Gastrocnemius medialis (tissue), 4 donors: ENCODE data around the gene DNAJB4. TPM values are rescaled to one million over a fixed set of nuclear protein-coding genes. Genes with fewer than 3 reads are reported as not detected.
A peak's percentile ranks its signal among the peaks of the same experiment; 100 is the strongest.
"Not testable (repeated sequence)": the region's sequence is repeated elsewhere in the genome, so short reads cannot be mapped to it uniquely, and the experiment has no call there.

Experiments
- ATAC-seq, 2 donors: fragments of 150-250 bp; one replicate each; pipeline ENCODE4 v1.9.1; 2016
- DNase-seq, 2 donors: peaks; one replicate each; pipeline ENCODE4 v3.0.0-alpha.2; 2019
- H3K27ac ChIP-seq, 4 donors: fragments of 200-600 bp; sonication (generic); 1 replicate in 1 of 4; 2 replicates in 3 of 4; pipeline ENCODE4 v1.5.1; 2016 to 2018; ENCODE audit warnings: mild to moderate bottlenecking in 2 of 4, moderate library complexity in 1 of 4
- H3K27me3 ChIP-seq, 3 donors: fragments of 200-600 bp; sonication (generic) in 2 of 3; 1 replicate in 1 of 3; 2 replicates in 2 of 3; pipeline versions ENCODE4 v1.5.1 to v1.6.0; 2016 to 2019; ENCODE audit warnings: mild to moderate bottlenecking in 1 of 3, moderate library complexity in 1 of 3
- H3K36me3 ChIP-seq, 2 donors: fragments of 200-600 bp; sonication (generic) in 1 of 2; one replicate each; pipeline ENCODE4 v1.5.1; 2017 to 2018
- H3K4me1 ChIP-seq, 2 donors: fragments of 200-600 bp; sonication (generic) in 1 of 2; one replicate each; pipeline ENCODE4 v1.5.1; 2016 to 2017; ENCODE audit warnings: mild to moderate bottlenecking in 2 of 2
- H3K4me3 ChIP-seq, 4 donors: fragments of 200-600 bp; sonication (generic) in 3 of 4; 1 replicate in 1 of 4; 2 replicates in 3 of 4; pipeline ENCODE4 v1.5.1; 2016 to 2019; ENCODE audit warnings: mild to moderate bottlenecking in 2 of 4
- H3K9me3 ChIP-seq, 3 donors: fragments of 200-600 bp; sonication (generic) in 2 of 3; 1 replicate in 1 of 3; 2 replicates in 2 of 3; pipeline ENCODE4 v1.5.1; 2016 to 2019
- POLR2A ChIP-seq, 2 donors: fragments of 450-650 bp; IDR thresholded peaks; one replicate each; pipeline ENCODE4 v1.6.1; 2017; ENCODE audit warnings: antibody characterized with exemption in 2 of 2, mild to moderate bottlenecking in 2 of 2, moderate library complexity in 2 of 2
- in situ Hi-C, 4 donors: fragments of 200-750 bp; cut with MboI; loops; one replicate each; pipeline versions ENCODE4 v1.15.0 to v1.8.0; 2017; ENCODE audit warnings: low sequenced_read_pairs in 4 of 4
- intact Hi-C: fragments of 100-400 bp; cut with DNase I; formaldehyde crosslinking; loops from one replicate; pipeline ENCODE4 v1.15.1; 2023; ENCODE audit warnings: low total_unique reads
- total RNA-seq, 4 donors: library from RNA; depleted of rRNA; stranded (reverse); fragments of >200 nt; gene quantifications; one replicate each; pipeline versions ENCODE4 v1.1.0 to v1.2.3, GENCODE V29; 2016
- TF ChIP-seq, protein P1 (sequence below), 5 experiments: fragments of 450-650 bp in 3 of 5; fragments of 200-600 bp in 2 of 5; sonication (generic) in 2 of 5; IDR thresholded peaks in 4 of 5; conservative IDR thresholded peaks in 1 of 5; 1 replicate in 4 of 5; 2 replicates in 1 of 5; pipeline ENCODE4 v1.5.1; 2016 to 2019; ENCODE audit warnings: antibody characterized with exemption in 5 of 5, mild to moderate bottlenecking in 3 of 5, moderate library complexity in 3 of 5

The DNAJB4 gene
- total RNA-seq, 4 donors from 2014 or later = 35.6 to 84.9 (median 45.3) TPM

DNA sequence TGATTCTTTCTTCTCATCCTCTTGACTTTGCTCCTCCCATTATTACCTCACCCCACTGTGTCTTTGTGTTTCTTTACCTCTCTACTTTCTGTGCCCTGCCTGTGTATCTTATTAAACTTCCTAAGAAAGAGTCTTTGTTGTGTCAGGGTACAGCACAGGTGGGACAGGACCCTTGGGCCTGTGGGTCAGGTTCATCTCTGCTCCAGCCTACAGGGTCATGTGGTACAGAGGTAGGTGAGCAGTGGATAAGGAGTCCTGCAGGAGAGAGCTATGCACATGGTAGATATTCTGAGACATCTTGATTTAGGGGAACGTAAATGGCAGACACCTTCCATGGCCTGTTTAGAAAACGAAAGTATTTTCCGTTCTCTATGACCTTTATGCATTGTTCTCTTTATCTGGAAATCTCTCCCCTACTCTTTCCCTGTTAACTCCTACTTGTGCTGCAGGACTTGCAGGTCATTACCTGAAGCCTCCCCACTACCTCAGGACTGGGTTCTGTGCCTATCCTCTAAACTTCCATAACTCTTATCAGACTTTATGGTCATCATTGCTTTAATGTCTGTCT is 50.9 kb downstream of the DNAJB4 start:
- H3K4me3 ChIP-seq = no peak overlapping the region
- peak overlapping the region in 2 of 4 donors; percentile 44 to 58 for H3K27ac ChIP-seq

DNA sequence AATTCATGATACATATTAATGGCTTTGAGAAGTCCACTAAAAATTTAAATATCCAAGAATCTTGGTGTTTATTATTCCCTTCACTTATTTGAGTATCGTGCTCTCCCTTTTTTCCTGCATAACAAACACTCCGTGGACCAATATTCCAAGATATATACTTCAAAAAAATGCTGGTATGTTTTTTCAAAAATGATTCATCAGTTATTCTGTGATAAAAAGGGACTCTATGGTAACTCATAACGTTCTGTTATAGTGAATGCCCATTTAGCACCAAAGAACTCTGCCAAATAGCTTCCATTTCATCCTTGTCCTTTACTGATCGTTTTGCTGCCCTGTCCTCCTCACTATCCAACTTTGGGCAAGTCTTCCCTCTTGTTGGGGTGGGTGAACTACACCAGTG is 53.9 kb downstream of the DNAJB4 start:
- ATAC-seq (no peak), DNase-seq (no peak)
- H3K36me3 ChIP-seq = no peaks in the 10 kb centered on the region
- no peaks in the 10 kb centered on the region for H3K27me3 ChIP-seq
- no peaks in the 10 kb centered on the region for H3K9me3 ChIP-seq
- TF ChIP-seq POLR2A (IDR thresholded peaks at IDR 0.05) = no peak
- TF ChIP-seq, protein P1, sequence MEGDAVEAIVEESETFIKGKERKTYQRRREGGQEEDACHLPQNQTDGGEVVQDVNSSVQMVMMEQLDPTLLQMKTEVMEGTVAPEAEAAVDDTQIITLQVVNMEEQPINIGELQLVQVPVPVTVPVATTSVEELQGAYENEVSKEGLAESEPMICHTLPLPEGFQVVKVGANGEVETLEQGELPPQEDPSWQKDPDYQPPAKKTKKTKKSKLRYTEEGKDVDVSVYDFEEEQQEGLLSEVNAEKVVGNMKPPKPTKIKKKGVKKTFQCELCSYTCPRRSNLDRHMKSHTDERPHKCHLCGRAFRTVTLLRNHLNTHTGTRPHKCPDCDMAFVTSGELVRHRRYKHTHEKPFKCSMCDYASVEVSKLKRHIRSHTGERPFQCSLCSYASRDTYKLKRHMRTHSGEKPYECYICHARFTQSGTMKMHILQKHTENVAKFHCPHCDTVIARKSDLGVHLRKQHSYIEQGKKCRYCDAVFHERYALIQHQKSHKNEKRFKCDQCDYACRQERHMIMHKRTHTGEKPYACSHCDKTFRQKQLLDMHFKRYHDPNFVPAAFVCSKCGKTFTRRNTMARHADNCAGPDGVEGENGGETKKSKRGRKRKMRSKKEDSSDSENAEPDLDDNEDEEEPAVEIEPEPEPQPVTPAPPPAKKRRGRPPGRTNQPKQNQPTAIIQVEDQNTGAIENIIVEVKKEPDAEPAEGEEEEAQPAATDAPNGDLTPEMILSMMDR (IDR thresholded peaks at IDR 0.05 in 4 of 5, conservative IDR thresholded peaks at IDR 0.05 in 1 of 5) = no peak
- in situ Hi-C loops = no loop called here
- peaks cover 21 to 23% of the 10 kb centered on the region in 2 donors for H3K4me1 ChIP-seq
- intact Hi-C loops = no loop called here
- H3K27ac ChIP-seq = no peak overlapping the region
- no peak overlapping the region for H3K4me3 ChIP-seq

More for the DNA sequence above, 50.9 kb downstream of the DNAJB4 start:
- Histone ChIP-seq H3K9me3 (no peaks in the 10 kb centered on the region), H3K36me3 (no peaks in the 10 kb centered on the region), H3K27me3 (no peaks in the 10 kb centered on the region), H3K4me1 (peaks cover 14 to 18% of the 10 kb centered on the region in 2 donors)
- intact Hi-C loops = no loop called here
- DNase-seq (no peak), ATAC-seq (no peak)
- in situ Hi-C loops = no loop called here
- TF ChIP-seq, protein P1 (IDR thresholded peaks at IDR 0.05 in 4 of 5, conservative IDR thresholded peaks at IDR 0.05 in 1 of 5) = no peak
- TF ChIP-seq POLR2A (IDR thresholded peaks at IDR 0.05) = no peak

DNA sequence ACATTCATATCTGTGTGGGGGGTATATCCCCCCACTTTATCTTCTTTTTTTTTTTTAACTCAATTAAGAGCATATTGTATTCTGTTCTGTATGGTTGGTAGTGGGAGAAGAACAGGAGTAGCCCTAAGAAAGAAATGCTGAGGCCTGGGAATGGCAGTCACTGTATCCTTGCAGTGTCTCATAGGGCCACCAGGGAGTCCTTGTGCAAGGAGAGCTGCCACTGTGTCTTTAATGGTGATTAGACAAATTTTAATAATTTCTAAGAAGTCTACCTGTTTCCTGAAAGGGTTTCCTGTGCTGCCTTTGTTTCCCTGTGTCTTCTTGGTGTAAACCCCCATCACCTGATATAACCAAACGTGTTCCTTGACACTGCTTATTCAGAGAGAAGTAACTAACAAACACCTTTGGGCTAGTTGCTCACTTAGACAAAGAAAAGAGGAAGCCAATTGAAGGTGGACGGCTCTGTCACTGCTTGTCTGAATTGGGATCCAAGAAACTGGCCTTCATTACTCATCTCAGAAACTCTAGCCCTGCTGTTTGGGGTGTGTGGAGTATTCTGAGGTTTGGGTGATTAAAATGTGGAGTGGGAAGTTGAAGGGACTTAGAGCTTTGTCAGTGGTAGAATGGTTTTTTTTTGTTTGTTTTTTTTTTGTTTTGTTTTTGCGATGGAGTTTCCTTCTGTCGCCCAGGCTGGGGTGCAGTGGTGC is 56.3 kb downstream of the DNAJB4 start:
- DNase-seq = no peak
- Histone ChIP-seq H3K4me3 (no peak overlapping the region), H3K36me3 (no peaks in the 10 kb centered on the region), H3K27ac (peak overlapping the region; percentile 60 to 80 (median 75)), H3K9me3 (no peaks in the 10 kb centered on the region), H3K27me3 (no peaks in the 10 kb centered on the region), H3K4me1 (peaks cover 20 to 21% of the 10 kb centered on the region in 2 donors)
- ATAC-seq = no peak
- TF ChIP-seq, protein P1 (IDR thresholded peaks at IDR 0.05 in 4 of 5, conservative IDR thresholded peaks at IDR 0.05 in 1 of 5) = no peak
- no peak for TF ChIP-seq POLR2A (IDR thresholded peaks at IDR 0.05)
- in situ Hi-C loops = no loop called here
- intact Hi-C loops = no loop called here

DNA sequence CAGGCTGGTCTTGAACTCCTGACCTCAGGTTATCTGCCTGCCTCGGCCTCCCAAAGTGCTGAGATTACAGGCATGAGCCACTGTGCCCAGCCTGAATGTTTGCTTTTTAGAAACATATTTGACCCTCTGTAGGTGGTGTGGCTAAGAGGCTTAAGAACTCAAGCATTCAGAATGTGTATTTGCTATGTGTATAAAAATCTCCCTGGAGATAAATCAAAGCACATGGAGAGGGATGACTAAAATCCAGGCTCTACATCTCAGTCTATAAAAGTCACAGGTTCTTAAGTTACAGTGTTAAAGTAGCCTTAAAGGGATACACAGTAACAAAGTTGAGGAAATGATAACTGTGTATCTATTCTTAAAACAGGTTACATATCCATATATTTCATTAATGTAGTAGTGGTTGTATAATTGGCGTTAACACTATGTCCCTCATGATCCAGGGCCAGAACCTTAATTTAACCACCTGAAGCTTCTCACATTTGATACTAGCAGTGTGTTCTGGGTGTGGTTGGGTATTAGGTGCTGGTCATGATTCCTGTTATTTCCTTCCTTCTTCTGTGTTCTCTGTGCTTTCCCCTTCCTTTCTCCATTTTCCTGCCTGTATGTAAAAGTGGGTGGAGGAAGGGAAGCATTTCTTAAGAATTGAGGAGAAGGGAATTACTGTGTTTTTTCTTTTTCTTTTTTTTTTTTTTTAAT is 57.2 kb downstream of the DNAJB4 start:
- peak; percentile 95 to 97 for ATAC-seq
- DNase-seq = peak in 1 of 2 donors; percentile 49
- no peak overlapping the region for H3K4me3 ChIP-seq
- H3K9me3 ChIP-seq = no peaks in the 10 kb centered on the region
- intact Hi-C loops = no loop called here
- peak overlapping the region; percentile 60 to 80 (median 75) for H3K27ac ChIP-seq
- in situ Hi-C loops = no loop called here
- H3K4me1 ChIP-seq = peaks cover 20 to 21% of the 10 kb centered on the region in 2 donors
- peak in 1 of 2 donors; percentile 8 for TF ChIP-seq POLR2A (IDR thresholded peaks at IDR 0.05)
- TF ChIP-seq, protein P1 (IDR thresholded peaks at IDR 0.05 in 4 of 5, conservative IDR thresholded peaks at IDR 0.05 in 1 of 5) = no peak
- no peaks in the 10 kb centered on the region for H3K27me3 ChIP-seq
- no peaks in the 10 kb centered on the region for H3K36me3 ChIP-seq

DNA sequence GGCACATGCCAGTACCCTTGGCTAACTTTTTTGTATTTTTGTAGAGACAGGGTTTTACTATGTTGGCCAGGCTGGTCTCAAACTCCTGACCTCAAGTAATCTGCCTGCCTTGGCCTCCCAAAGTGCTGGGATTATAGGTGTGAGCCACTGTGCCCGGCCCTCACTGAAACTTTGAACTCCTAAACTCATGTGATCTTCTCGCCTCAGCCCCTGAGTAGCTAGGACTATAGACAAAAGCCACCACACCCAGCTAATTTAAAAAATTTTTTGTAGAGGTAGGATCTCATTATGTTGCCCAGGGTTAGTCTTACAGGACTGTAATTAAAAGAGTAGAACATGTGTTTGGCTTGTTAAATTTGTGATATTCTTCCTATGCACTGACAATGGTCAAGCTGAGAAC is 60.1 kb downstream of the DNAJB4 start:
- H3K27me3 ChIP-seq, ATAC-seq, H3K27ac ChIP-seq, H3K9me3 ChIP-seq, DNase-seq, in situ Hi-C loops, H3K36me3 ChIP-seq, H3K4me3 ChIP-seq: not testable (repeated sequence)
- intact Hi-C loops = loop anchor here (5.0 kb wide), 2 partner anchors 47 to 238 kb away; no protein-coding TSS in a partner anchor
- H3K4me1 ChIP-seq = peaks cover 40% of the 10 kb centered on the region in 2 donors
